ENCODE data around the gene LRP1-AS.

The LRP1-AS gene

GRCh38 chr12:57182918-57183575 lies 35.6 kb upstream of the LRP1-AS start:
- Histone ChIP-seq H3K9me3 (no peaks in the 10 kb centered on the region), H3K4me3 (no peak overlapping the region), H3K36me3 (peaks cover 82 to 92% (median 91%) of the 10 kb centered on the region in 3 donors), H3K4me1 (no peaks in the 10 kb centered on the region), H3K27me3 (no peaks in the 10 kb centered on the region), H3K27ac (peak overlapping the region in 1 of 2 donors; percentile 19)
- intact Hi-C loops (cut with DNase I; ENCODE audit: low total_unique reads): loop anchor here (2.0 to 5.0 kb wide), 2 partner anchors 58 to 111 kb away; no protein-coding TSS in a partner anchor
- peak; percentile 63 to 81 for DNase-seq
- peak; percentile 85 to 95 for TF ChIP-seq CTCF (IDR thresholded peaks at IDR 0.05)

GRCh38 chr12:57181561-57182155 lies 34.2 kb upstream of the LRP1-AS start:
- no peaks in the 10 kb centered on the region for H3K9me3 ChIP-seq
- intact Hi-C loops (cut with DNase I; ENCODE audit: low total_unique reads): loop anchor here (2.0 to 5.0 kb wide), 2 partner anchors 57 to 109 kb away; no protein-coding TSS in a partner anchor
- no peak for TF ChIP-seq CTCF (IDR thresholded peaks at IDR 0.05)
- H3K4me1 ChIP-seq: no peaks in the 10 kb centered on the region
- H3K27me3 ChIP-seq: no peaks in the 10 kb centered on the region
- peaks cover 85 to 92% (median 91%) of the 10 kb centered on the region in 3 donors for H3K36me3 ChIP-seq
- H3K27ac ChIP-seq: no peak overlapping the region
- no peak overlapping the region for H3K4me3 ChIP-seq
- DNase-seq: no peak

- intact Hi-C loops (cut with DNase I; ENCODE audit: low total_unique reads): loop anchor here (5.0 kb wide), 1 partner anchor 109 kb away; no protein-coding TSS in a partner anchor
- no peaks in the 10 kb centered on the region for H3K4me1 ChIP-seq
- no peaks in the 10 kb centered on the region for H3K9me3 ChIP-seq
- H3K27me3 ChIP-seq: no peaks in the 10 kb centered on the region
- DNase-seq: no peak
- H3K27ac ChIP-seq: peak overlapping the region in 1 of 2 donors; percentile 26
- H3K4me3 ChIP-seq: no peak overlapping the region
- no peak for TF ChIP-seq CTCF (IDR thresholded peaks at IDR 0.05)
- H3K36me3 ChIP-seq: peaks cover 85 to 92% (median 91%) of the 10 kb centered on the region in 3 donors
These were observed 33.7 kb upstream of the LRP1-AS start for GRCh38 chr12:57181072-57181471.

- Histone ChIP-seq H3K36me3 (peaks cover 80 to 92% (median 91%) of the 10 kb centered on the region in 3 donors), H3K27ac (no peak overlapping the region), H3K9me3 (no peaks in the 10 kb centered on the region), H3K27me3 (no peaks in the 10 kb centered on the region), H3K4me3 (no peak overlapping the region), H3K4me1 (peaks cover 0 to 6% (median 2%) of the 10 kb centered on the region in 4 donors)
- DNase-seq: no peak
- intact Hi-C loops (cut with DNase I; ENCODE audit: low total_unique reads): loop anchor here (5.0 kb wide), 1 partner anchor 108 kb away; no protein-coding TSS in a partner anchor
- TF ChIP-seq CTCF (IDR thresholded peaks at IDR 0.05): no peak
These were observed 33.0 kb upstream of the LRP1-AS start for GRCh38 chr12:57180321-57180989.

- Histone ChIP-seq H3K9me3 (no peaks in the 10 kb centered on the region), H3K27ac (no peak overlapping the region), H3K36me3 (peaks cover 71 to 91% (median 89%) of the 10 kb centered on the region in 3 donors), H3K4me1 (peaks cover 0 to 13% (median 4%) of the 10 kb centered on the region in 4 donors), H3K4me3 (no peak overlapping the region), H3K27me3 (no peaks in the 10 kb centered on the region)
- no peak for TF ChIP-seq CTCF (IDR thresholded peaks at IDR 0.05)
- intact Hi-C loops (cut with DNase I; ENCODE audit: low total_unique reads): loop anchor here (5.0 kb wide), 1 partner anchor 107 kb away; no protein-coding TSS in a partner anchor
- DNase-seq: no peak
These were observed 32.1 kb upstream of the LRP1-AS start for GRCh38 chr12:57179331-57180086.
